HG03103 (cell line): Measurements from ENCODE around the gene NFATC1.

Experiments used
- ATAC-seq: cut with Tn5 transposase; IDR thresholded peaks from one replicate; pipeline ENCODE4 v1.9.1; 2021; ENCODE audit warnings: low read depth; ENCODE audit not compliant: unreplicated experiment

The NFATC1 gene

GRCh38 chr18:79452190-79452990 is 56.7 kb downstream of the NFATC1 start:
- ATAC-seq: no peak

- no peak for ATAC-seq
These were observed 57.4 kb downstream of the NFATC1 start for GRCh38 chr18:79452991-79453645.

- no peak for ATAC-seq
These were observed 58.3 kb downstream of the NFATC1 start for GRCh38 chr18:79453816-79454735.

GRCh38 chr18:79455261-79455660 is 59.5 kb downstream of the NFATC1 start:
- ATAC-seq: no peak

GRCh38 chr18:79456105-79456980 is 60.6 kb downstream of the NFATC1 start:
- no peak for ATAC-seq

GRCh38 chr18:79457239-79457638 is 61.5 kb downstream of the NFATC1 start:
- ATAC-seq: no peak

- no peak for ATAC-seq
These were observed 61.9 kb downstream of the NFATC1 start for GRCh38 chr18:79457652-79458051.

- ATAC-seq: no peak
These were observed 62.6 kb downstream of the NFATC1 start for GRCh38 chr18:79458131-79458838.

- ATAC-seq: no peak
These were observed 63.4 kb downstream of the NFATC1 start for GRCh38 chr18:79458917-79459803.

- ATAC-seq: no peak
These were observed 64.3 kb downstream of the NFATC1 start for GRCh38 chr18:79459946-79460480.

- peak; percentile 63 for ATAC-seq
These were observed 65.0 kb downstream of the NFATC1 start for GRCh38 chr18:79460481-79461300.

- ATAC-seq: no peak
These were observed 65.9 kb downstream of the NFATC1 start for GRCh38 chr18:79461627-79462026.

- no peak for ATAC-seq
These were observed 67.8 kb downstream of the NFATC1 start for GRCh38 chr18:79463424-79463960.

GRCh38 chr18:79465392-79465991 is 69.8 kb downstream of the NFATC1 start:
- ATAC-seq: peak; percentile 79

GRCh38 chr18:79466591-79466990 is 70.9 kb downstream of the NFATC1 start:
- peak; percentile 38 for ATAC-seq

GRCh38 chr18:79467126-79467525 is 71.4 kb downstream of the NFATC1 start:
- ATAC-seq: no peak
